ENCODE results near the gene CAMK2D.
"Not testable (repeated sequence)": the region's sequence is repeated elsewhere in the genome, so short reads cannot be mapped to it uniquely, and the experiment has no call there.

CAMK2D gene

DNA sequence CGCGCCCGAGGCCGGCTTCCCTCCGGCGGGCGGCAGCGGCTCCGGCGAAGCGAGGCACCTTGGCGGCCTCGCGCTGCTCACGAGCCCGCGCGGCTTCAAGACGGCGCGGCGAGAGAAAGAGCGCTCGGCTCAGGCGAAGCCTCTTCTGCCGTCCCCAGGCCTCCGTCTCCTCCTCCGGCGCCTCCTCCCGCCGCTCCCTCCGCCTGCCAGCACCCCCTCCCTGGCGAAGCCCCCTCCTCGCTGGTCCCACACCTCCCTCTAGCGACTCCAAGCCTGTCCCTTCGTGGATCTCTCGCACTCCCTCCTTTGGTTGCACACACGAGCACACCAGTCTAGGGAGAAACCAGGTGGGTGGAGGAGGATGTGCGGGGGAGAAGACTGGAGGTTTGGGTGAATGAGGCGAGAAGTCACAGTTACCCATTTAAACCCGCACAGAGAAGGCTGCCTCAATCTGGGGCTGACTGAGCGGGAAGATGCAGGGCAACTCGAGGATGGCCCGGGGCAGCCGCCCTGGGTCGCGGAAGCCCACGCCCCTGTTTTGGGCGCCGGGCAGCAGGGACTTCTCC is at the start of gene CAMK2D:
CAMK2D (minus strand) TSS at position 119 of the 566 bp plus-strand sequence. CDS start 670 bp downstream, outside the sequence.
- peak; percentile 92 for DNase-seq (ENCODE audit: low read depth)

GRCh38 chr4:113810906-113811305 is 49.4 kb upstream of the CAMK2D start:
- no peak for DNase-seq (ENCODE audit: low read depth)

GRCh38 chr4:113809311-113809710 is 47.8 kb upstream of the CAMK2D start:
- DNase-seq (ENCODE audit: low read depth) = no peak

- DNase-seq (ENCODE audit: low read depth) = no peak
Measured at GRCh38 chr4:113806850-113807249, 45.3 kb upstream of the CAMK2D start.

DNA sequence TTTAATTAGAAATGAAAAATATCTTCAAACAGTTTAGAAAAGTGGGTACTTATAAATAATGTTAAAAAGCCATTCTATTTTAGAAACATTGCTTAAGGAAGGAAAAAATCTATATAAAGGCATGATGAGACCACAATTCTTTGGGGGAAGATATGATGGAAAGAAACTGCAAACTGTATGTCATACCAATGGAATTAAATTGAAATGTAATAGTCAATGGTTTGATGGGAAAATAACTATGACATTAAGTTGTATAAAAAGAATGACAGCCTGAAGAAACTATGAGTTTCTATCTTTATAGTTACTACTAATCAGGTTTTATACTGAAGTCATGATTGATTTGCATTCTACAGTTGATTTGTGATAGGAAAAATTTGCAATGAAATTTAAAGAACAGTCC is 40.3 kb upstream of the CAMK2D start:
- DNase-seq (ENCODE audit: low read depth) = no peak

DNA sequence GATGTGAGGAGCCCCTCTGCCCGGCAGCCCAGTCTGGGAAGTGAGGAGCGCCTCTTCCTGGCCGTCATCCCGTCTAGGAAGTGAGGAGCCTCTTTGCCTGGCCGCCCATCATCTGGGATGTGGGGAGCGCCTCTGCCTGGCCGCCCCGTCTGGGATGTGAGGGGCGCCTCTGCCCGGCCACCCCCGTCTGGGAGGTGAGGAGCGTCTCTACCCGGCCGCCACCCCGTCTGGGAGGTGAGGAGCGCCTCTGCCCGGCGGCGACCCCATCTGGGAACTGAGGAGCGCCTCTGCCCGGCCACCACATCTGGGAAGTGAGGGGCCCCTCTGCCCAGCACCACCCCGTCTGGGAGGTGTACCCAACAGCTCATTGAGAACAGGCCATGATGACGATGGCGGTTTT is 34.8 kb upstream of the CAMK2D start:
- not testable (repeated sequence) for DNase-seq (ENCODE audit: low read depth)

- DNase-seq (ENCODE audit: low read depth) = no peak
Measured at GRCh38 chr4:113790478-113790877, 28.9 kb upstream of the CAMK2D start.

DNA sequence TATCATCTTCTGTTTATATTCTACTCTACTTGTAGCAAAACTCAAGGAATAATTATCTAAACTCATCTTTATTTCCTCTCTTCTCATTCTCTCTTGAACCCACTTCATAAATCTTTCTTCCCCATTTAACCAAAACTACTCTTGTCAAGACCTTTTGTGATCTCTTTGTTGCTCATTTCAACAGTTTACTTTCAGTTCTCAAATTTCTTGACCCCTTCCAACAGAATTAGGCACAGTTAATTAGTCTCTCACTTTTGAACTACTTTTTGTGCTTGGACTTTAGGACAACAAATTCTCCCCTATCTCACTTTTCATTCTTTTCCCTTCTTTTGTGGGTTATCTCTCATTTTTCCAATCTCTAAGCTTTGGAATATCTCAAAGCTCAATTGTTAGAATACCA is 27.4 kb upstream of the CAMK2D start:
- DNase-seq (ENCODE audit: low read depth) = no peak

- no peak for DNase-seq (ENCODE audit: low read depth)
Measured at GRCh38 chr4:113785781-113786180, 24.2 kb upstream of the CAMK2D start.

GRCh38 chr4:113784497-113785250 is 23.1 kb upstream of the CAMK2D start:
- DNase-seq (ENCODE audit: low read depth) = no peak

DNA sequence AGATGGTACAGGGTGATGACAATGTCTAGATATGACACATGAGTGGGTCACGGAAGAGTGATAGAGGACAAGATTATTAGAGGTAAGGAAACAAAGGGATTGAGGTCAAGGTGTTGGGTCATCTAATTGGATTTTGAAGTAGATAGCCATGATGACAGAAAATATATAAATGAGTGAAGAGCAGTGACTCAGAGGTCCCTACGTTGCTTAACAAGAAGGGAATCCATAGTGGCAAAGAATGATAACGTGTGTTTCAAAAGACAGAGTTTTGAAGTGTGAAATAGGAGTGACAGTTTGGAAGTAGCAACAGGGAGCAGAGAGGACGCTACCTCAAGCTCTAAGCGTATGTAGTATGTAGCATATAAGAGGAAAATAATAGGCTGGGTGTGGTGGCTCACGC is 22.2 kb upstream of the CAMK2D start:
- no peak for DNase-seq (ENCODE audit: low read depth)

DNA sequence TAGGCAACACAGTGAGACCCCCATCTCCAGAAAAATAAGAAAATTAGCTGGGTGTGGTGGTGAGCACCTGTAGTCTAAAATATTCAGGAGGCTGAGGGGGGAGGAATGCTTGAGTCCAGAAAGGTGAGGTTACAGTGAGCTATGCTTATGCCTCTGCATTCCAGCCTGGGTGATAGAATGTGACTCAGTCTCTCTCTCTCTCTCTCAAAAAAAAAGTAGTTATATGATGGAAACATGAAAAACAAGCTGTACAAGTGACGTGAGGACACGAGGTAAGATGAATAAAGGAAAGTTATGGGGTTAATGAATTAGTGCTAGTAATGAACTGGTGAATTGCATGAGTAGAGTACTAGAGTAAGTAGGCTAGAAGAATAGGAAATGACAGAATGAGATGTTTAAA is 21.8 kb upstream of the CAMK2D start:
- no peak for DNase-seq (ENCODE audit: low read depth)

DNA sequence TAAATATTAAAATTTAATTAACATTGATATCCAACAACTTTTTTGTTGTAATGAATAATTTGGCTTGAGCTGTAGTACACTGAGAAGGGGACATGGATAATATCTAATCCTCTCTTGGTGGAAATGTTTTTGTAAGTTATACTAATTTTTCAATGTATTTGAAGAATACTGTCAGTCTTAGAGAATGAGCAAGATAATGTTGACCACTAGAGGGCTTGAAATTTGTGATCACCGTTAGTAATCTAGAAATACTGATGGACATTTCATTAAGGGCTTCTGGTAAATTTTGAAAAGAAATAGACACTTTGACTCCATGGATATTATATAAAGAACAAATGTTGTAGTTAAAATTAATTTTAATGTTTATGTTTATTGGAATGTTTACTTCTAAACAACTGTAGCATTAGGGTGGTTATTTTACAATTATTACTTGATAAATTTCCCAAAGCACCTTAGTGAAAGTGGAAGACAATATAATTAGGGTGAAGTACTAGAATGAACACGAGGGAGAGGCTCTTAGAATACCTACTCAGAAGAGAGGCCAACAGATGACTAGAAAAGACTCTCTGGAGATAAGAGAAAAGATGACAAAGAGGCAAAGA is 20.0 kb upstream of the CAMK2D start:
- DNase-seq (ENCODE audit: low read depth) = no peak

DNA sequence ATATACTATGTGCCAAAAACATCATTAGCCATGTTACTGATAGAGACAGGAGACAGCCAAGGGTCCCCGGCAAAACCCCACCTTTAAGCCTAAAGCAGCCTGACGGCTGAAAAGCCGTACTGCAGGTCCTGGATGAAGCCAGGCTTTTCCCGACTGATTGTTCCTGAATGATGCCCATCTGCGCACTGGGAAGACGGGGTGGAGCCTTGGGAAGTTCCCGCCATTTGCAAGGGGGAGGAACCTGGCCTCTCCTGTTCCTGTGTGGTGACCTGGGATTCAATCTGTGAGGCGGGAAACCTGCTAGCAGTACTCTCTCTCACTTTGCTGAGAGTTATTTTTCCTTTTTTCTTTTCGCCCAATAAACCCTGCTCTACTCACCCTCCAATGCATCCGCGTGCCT is 15.1 kb upstream of the CAMK2D start:
- no peak for DNase-seq (ENCODE audit: low read depth)

- DNase-seq (ENCODE audit: low read depth) = no peak
Measured at GRCh38 chr4:113776016-113776415, 14.5 kb upstream of the CAMK2D start.

GRCh38 chr4:113773756-113774155 is 12.2 kb upstream of the CAMK2D start:
- DNase-seq (ENCODE audit: low read depth) = no peak

DNA sequence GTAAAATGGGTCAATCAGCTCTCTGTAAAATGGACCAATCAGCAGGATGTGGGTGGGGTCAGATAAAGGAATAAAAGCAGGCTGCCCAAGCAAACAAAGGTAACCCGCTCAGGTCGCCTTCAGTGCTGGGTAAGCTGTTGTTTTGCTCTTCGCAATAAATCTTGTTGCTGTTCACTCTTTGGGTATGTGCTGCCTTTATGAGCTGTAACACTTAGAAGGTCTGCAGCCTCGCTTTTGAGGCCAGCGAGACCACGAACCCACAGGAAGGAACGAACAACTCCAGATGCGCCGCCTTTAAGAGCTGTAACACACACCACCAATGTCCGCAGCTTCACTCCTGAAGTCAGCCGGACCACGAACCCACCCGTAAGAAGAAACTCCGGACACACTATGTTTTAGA is 11.5 kb upstream of the CAMK2D start:
- no peak for DNase-seq (ENCODE audit: low read depth)

GRCh38 chr4:113772319-113772718 is 10.8 kb upstream of the CAMK2D start:
- no peak for DNase-seq (ENCODE audit: low read depth)

GRCh38 chr4:113769744-113770143 is 8.2 kb upstream of the CAMK2D start:
- no peak for DNase-seq (ENCODE audit: low read depth)

DNA sequence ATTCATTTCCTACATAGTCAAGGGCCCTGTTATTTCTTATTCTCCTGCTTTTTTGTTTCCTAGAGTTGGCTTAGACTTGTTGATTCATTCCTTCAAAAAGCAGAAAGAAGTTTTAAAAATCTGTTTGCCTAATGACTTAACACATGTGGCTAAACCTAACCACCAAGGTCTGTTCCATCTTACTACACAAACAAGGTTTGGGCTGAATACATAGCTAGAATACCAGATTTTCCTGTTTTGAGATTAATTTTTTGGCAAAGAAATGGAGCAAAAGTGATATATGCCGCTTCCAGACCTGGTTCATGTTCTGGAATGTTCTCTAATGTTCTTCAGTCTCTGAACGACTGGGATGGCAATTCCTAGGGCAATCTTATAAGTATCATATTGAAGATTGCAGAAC is 7.4 kb upstream of the CAMK2D start:
- no peak for DNase-seq (ENCODE audit: low read depth)

DNA sequence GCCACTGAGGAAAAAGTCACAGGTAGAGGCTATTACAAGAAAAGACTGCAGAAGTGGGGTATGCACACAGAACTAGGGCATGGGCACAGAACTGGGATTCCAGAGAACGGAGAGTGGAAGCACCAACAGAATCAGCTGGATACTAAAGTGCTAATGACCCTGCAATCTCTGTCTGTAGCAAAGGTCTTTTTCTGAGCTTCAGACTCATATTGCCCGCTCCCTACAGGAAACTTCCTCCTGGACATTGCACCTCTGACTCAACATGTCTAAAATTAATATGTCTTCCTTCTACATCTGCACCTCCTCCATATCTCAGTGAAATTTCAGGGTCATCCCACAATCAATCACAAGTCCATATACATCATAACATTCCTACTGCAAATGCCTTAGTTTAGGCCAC is 5.3 kb upstream of the CAMK2D start:
- no peak for DNase-seq (ENCODE audit: low read depth)

DNA sequence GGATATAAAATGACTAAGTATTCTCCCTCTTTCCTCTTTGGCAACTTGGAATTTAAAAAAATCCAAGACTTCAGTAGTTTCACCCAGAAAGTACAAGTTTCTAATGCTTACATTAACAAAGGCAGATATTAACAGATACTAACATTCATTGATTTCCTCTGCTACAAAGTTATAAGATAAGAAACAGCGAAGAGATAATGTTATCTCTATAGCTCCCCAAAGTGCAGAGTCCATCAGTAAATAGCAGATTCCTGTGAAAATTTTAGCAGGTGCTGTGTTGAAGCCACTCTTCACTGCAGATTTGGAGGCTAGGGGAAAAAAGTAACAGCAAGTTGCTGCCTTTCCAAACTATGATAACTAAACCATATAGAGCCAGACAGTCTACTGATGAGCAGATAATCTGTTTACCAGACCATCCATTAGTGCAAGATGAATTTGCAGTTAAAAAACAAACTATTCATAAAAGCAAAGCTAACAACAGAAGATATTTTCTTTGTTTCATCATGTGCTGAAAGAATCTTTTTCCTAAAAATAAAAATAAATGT is 3.3 kb upstream of the CAMK2D start:
- no peak for DNase-seq (ENCODE audit: low read depth)

- DNase-seq (ENCODE audit: low read depth) = not testable (repeated sequence)
Measured at GRCh38 chr4:113763923-113764322, 2.4 kb upstream of the CAMK2D start.

- DNase-seq (ENCODE audit: low read depth) = no peak
Measured at GRCh38 chr4:113763029-113763285, 1.4 kb upstream of the CAMK2D start.
